A172 (cell line): ENCODE results near the gene TPCN1. TPM values are rescaled to one million over a fixed set of nuclear protein-coding genes. Genes with fewer than 3 reads are reported as not detected.

Experiments used
- DNase-seq: peaks from one replicate; pipeline ENCODE4 v3.0.0-alpha.2; 2015; ENCODE audit warnings: low spot score
- total RNA-seq: library from RNA; depleted of rRNA; stranded (reverse); fragments of >200 nt; shearing (Covaris generic); gene quantifications from 2 replicates; pipeline ENCODE4 v1.2.3, GENCODE V29; 2014

Gene TPCN1
- total RNA-seq, 1 experiment from 2014 or later, result 13.3 TPM

DNA sequence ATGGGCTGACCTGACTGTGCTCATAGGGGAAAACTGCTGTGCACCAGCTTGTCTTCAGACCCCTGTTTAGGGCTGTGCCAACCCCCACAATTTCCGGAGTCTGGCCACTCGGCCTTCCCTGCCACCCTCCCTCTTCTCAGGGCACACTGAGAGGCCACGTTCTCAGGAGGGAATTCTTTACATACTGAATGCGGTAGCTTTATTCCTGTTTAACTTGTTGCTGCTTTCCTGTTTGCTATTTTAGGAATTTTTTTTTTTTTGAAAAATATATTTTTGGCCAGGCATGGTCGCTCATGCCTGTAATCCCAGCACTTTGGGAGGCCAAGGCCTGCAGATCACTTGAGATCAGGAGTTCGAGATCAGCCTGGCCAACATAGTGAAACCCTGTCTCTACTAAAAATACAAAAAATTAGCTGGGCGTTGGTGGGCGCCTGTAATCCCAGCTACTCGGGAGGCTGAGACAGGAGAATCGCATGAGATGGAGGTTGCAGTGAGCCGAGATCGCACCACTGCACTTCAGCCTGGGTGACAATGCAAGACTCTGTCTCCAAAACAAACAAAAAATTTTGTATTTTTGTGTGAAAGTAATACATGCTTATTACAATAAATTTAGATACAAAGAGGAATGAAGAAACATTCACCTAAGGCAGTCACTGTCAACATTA, 39.5 kb downstream of the TPCN1 start:
- no peak for DNase-seq

DNA sequence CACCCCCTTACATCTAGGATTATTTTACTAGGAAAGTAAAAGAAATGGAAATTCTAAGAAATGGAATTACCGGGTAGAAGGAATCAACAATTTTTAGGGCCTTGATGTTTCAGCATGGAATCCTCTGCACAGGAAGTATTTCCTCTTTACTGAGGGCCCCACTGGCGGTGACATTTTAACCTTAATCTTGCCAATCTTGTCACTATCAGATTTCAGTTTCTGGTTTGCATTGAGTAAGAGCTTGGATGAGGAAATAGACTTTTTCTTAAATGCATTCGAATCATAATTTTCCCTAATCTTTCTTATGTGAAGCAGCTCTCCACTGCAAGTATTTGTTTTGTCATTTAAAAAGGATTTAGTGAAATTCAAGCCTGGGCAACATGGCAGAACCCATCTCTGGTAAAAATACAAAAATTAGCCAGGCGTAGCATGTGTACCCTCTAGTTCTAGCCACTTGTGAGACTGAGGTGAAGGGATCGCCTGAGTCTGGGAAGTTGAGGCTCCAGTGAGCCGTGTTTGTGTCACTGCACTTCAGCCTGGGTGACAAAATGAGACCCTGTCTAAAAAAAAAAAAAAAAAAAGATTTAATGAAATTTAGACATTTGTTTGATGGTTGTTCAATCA, 40.7 kb downstream of the TPCN1 start:
- no peak for DNase-seq

DNA sequence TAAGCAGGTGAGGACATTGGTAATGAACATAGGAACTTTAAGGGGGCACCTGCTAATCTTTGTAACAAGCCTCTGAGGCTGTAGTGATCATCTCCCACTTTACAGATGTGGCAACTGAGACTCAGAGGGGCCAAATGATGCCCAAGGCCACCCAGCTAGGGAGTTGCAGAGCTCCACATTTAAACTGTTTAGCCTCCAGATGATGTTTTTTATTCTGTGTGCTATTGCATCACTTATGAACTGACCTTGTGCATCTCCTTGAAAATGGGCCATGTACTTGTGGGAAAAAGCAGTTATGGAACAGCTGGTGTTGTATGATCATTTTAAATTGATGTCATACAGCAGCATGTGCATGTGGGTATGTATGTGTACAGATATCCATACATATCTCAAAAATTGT, 41.4 kb downstream of the TPCN1 start:
- DNase-seq, result no peak

DNA sequence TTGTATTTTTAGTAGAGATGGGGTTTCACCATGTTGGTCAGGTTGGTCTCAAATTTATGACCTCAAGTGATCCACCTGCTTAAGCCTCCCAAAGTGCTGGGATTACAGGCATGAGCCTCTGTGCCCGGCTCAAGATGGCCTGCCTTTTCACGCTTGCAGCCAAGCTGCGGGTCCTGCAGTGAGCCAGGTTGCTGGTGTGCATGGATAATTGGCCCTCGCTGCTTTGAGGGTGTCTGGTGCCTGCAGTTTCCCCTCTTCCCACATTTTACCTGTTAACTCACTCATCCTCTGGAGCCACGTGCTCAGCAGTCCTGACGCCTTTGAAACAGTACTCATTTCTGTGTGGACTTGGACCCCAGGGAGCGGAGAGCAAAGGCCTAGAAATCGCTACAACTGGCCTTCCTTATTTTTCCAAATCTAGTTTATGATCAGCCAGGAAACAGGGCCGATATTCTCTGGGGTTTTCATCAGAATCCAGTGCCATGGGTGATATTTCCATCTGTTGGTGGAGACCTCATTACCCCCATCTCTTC, 42.2 kb downstream of the TPCN1 start:
- DNase-seq, result no peak

DNA sequence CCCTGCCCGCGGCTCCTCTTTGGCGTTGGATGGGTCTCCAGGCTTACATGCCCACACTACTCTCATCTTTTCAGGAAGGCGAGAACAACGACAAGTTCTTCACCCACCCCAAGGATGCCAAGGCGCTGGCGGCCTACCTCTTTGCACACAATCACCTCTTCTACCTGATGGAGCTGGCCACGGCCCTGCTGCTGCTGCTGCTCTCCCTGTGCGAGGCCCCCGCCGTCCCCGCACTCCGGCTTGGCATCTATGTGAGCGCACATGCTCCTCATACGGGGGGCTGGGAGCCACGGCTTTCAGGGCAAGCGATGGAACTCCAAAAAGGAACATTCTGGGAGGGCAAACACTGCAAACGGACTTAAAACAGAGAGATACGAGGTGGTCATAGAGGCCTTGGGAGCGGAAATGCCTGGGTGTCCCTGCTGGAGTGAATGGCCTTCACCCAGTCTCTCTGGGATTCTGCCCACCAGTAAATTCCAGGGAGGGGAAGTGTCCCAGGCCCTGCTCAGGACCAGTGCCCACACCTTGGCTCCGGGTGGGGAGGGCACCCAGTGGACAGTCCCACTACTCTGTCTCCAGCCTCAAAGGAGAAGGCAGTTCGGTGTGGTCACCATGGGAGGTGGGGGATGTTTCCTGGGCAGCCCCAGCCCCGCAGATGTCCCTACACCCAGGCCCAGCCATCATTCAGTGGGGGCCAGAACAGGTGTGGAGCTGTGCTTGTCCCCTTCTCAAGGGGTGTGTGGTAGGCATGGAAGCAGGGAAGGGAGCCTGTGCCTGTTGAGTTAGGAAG, 45.0 kb downstream of the TPCN1 start:
- DNase-seq, result no peak

DNA sequence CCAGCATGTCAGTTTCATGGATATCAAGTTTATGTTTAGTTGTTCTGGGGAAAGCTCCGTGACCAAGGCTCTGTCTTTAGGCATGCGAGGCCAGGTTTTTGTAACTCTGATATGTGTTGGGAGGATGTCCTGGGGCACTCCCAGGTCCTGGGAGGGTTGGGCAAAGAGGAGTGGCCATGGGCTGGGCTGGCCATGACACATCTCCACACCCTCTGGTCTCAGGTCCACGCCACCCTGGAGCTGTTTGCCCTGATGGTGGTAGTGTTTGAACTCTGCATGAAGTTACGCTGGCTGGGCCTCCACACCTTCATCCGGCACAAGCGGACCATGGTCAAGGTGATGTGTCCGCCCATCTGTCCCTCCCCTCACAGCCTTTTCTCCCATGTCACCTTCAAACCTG, 46.4 kb downstream of the TPCN1 start:
- DNase-seq, result no peak

DNA sequence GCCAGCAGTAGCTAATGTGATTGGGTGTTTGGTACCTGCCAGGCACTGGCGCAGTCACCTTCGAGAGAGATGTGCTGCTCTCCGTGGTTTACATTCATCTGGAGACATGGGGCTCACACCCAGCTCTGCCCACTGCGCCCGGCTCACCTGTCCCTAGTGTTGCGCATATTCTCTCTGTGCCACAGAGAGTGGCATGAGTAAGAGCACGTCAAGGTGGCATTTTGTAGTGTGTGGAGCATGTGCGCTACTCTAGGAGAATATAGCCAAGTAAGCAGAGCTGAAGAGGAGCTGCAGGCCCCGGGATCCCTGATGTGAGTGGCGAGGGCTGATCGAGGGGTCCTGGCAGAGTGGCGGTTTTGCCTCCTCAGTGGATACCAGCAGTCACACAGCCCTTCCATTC, 46.9 kb downstream of the TPCN1 start:
- no peak for DNase-seq

DNA sequence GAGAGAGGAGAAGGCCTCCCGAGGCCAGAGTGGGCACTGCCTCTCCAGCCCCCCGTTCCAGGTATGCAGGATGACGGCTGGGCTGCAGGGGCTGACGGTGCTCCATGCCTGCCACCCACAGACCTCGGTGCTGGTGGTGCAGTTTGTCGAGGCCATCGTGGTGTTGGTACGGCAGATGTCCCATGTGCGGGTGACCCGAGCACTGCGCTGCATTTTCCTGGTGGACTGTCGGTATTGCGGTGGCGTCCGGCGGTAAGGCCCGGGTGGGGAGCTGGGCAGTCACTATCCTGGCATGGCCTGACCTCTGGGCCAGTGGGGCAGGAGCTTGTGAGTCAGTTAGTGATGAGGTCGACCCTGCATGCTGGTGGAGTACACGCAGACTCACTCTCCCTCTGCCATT, 47.4 kb downstream of the TPCN1 start:
- no peak for DNase-seq

DNA sequence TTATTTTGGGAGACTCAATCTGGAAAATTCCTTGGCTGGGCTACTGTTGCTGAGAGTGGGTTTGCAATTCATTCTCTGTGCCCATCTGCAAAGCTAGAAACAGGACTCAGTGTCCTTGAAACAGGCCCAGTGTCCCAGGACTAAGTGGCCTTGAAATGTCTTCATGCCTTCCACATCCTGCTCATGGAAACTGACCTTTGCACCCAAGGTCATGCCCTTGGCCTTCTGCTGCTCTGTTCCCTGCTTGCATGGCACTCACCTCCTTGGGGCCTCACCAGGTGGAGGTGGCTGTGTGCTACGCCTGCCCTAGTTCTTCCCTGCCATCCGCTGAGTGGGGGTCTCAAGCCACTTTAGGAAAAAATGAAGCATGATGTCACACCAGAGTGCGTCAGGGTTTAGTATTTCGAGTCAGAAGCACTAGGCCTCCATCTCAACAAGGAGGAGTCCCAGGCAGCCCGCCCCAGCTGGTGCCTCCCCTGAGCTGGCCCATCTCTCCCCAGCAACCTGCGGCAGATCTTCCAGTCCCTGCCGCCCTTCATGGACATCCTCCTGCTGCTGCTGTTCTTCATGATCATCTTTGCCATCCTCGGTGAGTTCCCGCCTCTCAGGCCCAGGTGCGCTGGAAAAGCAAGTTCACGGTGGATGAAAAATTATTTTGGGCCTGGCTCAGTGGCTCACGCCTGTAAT, 48.1 kb downstream of the TPCN1 start:
- no peak for DNase-seq

DNA sequence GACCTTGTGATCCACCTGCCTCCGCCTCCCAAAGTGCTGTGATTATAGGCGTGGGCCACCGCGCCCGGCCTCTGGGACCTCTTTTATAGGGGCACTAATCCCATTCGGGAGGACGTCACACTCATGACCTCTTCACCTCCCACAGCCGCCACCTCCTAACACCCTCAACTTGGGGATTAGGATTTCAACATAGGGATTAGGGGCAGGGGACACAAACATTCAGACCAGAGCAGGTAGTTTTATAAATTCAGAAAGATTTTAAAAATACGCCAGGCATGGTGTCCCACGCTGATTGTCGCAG, 49.4 kb downstream of the TPCN1 start:
- no peak for DNase-seq

DNA sequence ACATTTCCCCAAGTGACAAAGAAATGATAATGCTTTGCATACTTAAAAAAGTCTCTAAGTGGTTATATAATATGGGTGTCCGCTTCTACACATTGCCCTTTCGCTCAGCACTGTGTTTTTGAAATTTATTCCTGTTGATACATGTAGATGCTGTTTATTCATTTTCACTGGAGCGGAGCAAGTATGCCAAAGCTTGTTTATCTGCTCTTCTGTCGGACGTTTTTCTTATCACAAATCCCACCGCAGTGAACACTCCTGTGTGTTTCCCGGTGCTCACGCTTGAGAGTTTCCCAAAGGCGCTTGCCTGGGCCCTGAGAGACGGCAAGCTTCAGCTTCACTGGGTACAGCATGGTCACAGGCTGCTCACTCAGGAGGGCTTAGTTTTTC, 50.2 kb downstream of the TPCN1 start:
- no peak for DNase-seq

DNA sequence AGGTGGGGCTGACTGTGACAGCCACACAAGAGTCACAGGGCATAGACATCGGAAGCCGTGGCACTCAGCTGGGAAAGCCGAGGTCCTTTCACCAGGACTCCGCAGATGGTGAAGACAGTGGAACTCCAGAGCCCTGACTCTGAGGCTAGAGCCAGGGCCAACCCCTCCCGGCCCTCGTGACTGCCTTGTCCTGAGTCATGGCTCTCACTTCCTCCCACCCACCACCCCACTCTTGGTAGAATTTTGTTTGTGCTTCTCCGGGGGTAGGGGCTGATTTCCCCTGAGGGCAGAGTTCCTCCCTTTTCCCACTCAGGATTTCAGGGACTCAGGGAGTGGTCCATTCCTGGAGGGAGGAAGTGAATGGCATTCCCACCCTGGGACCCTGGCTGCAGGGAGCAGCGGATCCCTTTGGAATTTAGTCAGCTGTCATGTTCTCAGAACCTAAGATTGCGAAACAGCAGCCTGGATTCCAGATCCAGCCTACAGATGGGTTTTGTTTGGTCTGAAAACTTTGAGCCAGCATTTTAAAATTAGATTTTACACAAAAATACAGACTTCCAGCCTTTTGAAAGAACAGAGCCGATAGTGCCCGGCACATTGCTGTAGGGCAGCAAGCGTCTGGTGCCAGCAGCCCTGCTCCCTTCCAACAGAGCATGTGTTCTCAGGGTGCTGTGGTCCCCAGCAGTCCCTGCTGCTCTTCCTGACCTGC, 50.7 kb downstream of the TPCN1 start:
- peak; percentile 72 for DNase-seq

DNA sequence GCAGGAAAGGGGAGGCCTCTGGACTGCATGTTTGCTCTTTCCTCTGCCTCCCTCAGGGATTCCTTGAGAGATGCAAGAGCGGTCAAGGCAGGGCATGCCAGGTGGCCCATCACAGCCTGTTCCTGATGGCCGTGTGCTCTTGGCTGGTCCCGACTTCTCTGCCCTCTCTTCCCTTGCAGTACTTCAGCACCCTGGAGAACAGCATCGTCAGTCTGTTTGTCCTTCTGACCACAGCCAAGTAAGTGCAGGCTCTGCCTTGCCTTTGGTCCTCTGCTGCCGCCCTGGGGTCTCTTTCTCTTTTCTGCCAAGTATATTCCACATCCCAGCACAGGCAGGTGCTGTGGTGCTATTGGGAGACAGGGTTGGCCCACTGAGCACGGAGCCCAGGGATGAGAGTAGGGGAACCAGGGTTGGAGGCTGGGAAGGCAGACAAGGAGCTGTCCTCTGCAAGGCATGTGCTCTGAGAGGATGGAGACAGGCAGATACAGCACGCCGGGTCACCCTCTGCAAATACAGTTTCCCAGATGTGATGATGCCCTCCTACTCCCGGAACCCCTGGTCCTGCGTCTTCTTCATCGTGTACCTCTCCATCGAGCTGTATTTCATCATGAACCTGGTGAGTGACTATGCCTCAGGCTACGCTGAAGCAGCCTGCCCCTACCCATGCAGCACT, 51.9 kb downstream of the TPCN1 start:
- DNase-seq, result no peak

DNA sequence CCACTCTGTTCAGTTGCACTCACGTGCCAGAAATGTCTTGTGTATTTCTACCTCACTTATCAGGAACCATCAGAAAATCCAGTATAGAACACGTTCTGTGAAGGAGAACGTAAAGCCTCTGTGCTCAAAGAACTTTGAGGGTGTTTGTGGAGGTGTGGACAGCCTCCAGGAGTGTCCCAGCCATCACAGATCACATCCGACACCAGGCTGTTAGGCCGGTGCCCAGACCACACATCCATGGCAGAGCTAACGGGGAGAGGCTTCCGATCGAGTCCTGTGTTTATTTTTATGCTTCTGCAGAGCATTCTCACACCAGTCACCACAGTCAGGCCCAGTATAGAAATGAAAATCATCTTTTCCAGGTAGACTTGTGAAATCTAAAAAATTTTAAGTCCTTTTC, 53.6 kb downstream of the TPCN1 start:
- DNase-seq, result no peak

DNA sequence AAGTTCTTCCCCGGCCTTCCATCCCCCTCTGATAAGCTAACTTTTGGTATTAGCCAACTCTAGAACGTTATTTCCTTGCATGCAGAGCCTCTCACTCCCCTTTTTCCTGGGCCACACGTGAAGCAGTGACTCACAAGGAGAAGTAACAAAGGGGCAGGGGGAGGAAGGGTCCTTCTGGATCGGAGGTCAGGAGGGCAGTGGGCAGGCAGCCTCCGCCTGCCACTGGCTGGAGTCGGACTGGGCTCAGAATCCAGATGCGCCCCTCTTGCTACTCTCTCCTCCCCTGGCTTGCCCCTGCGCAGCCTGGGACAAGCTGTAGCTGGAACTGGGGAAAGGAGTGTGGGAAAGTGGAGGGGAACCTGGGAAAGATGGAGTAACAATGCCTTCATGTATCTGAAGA, 55.0 kb downstream of the TPCN1 start:
- no peak for DNase-seq

DNA sequence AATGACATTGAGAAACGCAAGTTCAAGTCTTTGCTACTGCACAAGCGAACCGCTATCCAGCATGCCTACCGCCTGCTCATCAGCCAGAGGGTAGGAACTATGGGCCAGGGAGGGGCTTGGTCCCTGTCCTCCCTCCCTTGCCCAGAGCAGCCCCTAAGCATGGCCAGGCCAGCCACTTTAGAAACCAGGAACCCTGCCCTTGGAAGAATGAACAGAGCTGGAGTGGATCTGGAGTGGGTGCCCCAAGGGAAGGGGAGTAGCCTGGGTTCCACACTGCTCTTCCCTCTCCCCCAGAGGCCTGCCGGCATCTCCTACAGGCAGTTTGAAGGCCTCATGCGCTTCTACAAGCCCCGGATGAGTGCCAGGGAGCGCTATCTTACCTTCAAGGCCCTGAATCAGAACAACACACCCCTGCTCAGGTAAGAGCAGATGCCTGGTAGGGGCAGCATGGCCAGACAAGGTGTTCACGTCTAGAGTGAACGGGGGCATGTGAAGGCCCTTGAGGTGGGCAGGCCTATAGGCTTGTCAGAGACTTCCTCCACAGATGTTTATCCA, 55.8 kb downstream of the TPCN1 start:
- no peak for DNase-seq

DNA sequence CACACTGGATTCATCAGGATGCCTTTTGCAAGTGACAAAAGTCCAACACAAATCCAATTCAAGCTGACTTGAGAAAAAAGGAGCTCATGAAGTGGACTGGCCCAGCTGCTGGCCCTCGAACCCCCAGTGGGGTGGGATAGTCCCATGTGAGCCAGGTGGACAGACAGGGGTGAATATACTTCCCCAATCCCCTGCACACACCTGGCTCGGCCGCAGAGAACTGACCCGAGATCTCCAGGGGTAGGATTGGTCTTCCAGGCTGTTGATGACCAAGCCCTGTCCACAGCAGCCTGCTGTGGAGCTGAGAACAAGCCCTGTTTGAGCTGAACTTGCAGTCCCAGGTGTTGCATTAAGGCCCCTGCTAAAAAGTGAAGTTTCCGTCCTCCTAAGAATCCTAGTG, 56.2 kb downstream of the TPCN1 start:
- DNase-seq, result no peak

DNA sequence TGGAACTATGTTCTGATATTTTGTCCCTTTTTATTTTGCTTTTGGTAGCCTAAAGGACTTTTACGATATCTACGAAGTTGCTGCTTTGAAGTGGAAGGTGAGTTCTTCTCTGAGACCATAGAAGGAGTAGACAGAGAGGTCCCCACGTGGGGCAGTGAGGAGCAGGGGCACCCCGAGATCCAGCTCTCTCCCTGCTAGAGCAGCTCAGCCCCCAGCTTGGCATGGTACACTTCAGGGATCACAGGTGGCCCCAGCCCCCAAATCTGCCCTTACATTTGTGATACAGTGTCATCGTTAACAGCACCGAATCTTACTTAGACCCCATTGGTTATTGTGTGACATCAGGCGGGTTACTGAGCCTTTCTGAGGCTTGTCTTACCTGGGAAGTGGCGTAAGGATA, 56.9 kb downstream of the TPCN1 start:
- DNase-seq, result no peak

DNA sequence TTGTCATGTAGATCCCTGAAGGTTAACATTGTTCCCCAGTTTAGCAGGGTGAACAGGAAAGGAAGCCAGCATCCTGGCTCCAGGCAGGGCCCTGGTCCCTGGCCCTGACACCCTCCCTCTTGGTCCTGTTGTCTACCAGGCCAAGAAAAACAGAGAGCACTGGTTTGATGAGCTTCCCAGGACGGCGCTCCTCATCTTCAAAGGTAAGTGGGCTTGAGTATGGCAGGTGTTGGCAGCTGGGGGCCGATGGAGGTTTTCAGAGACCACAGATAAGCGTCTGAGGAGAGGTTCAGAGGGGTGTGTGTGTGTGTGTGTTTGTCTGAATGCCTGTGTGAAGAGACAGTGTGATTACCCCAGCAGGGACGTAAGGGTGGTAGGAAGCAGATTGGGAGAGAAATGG, 57.4 kb downstream of the TPCN1 start:
- DNase-seq, result no peak

DNA sequence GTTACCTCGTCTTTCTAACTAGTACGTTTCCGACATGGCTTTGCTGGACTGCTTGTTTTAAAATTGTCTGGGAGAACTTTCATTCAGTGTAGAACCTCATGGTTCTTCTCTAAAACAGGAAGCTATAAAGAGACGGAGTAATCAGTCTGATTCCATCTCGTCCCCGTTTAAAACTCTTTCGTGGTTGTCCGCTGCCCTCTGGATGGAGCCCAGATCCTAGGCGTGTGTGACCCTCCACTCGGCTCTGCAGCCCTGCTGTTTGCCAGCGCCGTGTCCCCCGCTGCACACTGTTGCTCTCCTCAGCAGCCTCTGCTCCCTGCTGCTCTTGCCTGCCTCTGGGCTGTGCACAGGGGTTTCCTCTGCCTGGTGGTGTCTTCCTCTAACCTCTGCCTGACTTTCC, 63.5 kb downstream of the TPCN1 start:
- DNase-seq, result no peak
